Naive thymus-derived CD4-positive, alpha-beta T cell (primary cell): ENCODE measurements around the gene SIGLEC15. TPM values are rescaled to one million over a fixed set of nuclear protein-coding genes. Genes with fewer than 3 reads are reported as not detected.

ENCODE experiments used
- ATAC-seq: fragments of 150-1000 bp; cut with Tn5 transposase; 2 replicates; pipeline ENCODE4 v1.10.0; 2021; ENCODE audit warnings: mild to moderate bottlenecking, moderate library complexity
- CTCF ChIA-PET: fragments of 350-600 bp; sonication (Branson Sonifier 250); formaldehyde crosslinking; loops from one replicate; lab custom pipeline; 2021; ENCODE audit warnings: antibody characterized with exemption; lab: Charles Lee
- POLR2A ChIA-PET: fragments of 350-600 bp; sonication (Branson Sonifier 250); formaldehyde crosslinking; loops from one replicate; lab custom pipeline; 2021; ENCODE audit warnings: antibody characterized with exemption, inconsistent platforms; lab: Charles Lee
- DNase-seq, 9 donors: peaks; one replicate each; pipeline versions ENCODE4 v3.0.0 to v3.0.0-alpha.2; 2020 to 2022; ENCODE audit warnings: mixed read lengths in 1 of 9
- H3K27ac ChIP-seq: one replicate; pipeline ENCODE4 v1.7.0; 2013; ENCODE audit warnings: mild to moderate bottlenecking, low read depth, low read length, moderate library complexity
- H3K27me3 ChIP-seq, 2 donors: one replicate each; pipeline ENCODE4 v1.7.0; 2013; ENCODE audit warnings: low read length in 2 of 2, mild to moderate bottlenecking in 2 of 2, moderate library complexity in 2 of 2; ENCODE audit not compliant: control insufficient read depth in 2 of 2, insufficient read depth in 2 of 2
- H3K36me3 ChIP-seq, 3 experiments: 1 replicate in 2 of 3; 2 replicates in 1 of 3; pipeline ENCODE4 v1.7.0; 2013; ENCODE audit warnings: low read length in 3 of 3, mild to moderate bottlenecking in 3 of 3, moderate library complexity in 1 of 3; ENCODE audit not compliant: insufficient read depth in 3 of 3, control insufficient read depth in 2 of 3
- H3K4me1 ChIP-seq, 2 donors: one replicate each; pipeline ENCODE4 v1.7.0; 2013; ENCODE audit warnings: low read length in 2 of 2, mild to moderate bottlenecking in 2 of 2, moderate library complexity in 1 of 2; ENCODE audit not compliant: control insufficient read depth in 2 of 2, insufficient read depth in 2 of 2
- H3K4me3 ChIP-seq: 2 replicates; pipeline ENCODE4 v1.7.0; 2013; ENCODE audit warnings: mild to moderate bottlenecking, low read length
- H3K9me3 ChIP-seq, 3 experiments: 1 replicate in 2 of 3; 2 replicates in 1 of 3; pipeline ENCODE4 v1.7.0; 2013; ENCODE audit warnings: low read length in 3 of 3; ENCODE audit not compliant: control insufficient read depth in 2 of 3
- H3K27ac Mint-ChIP-seq, 9 donors: one replicate each; pipeline ENCODE4 v1.8.0; 2020 to 2022; ENCODE audit warnings: mixed read lengths in 9 of 9, mild to moderate bottlenecking in 8 of 9, moderate library complexity in 5 of 9, inconsistent platforms in 2 of 9
- H3K27me3 Mint-ChIP-seq, 5 donors: one replicate each; pipeline ENCODE4 v1.8.0; 2021 to 2022; ENCODE audit warnings: mixed read lengths in 5 of 5, mild to moderate bottlenecking in 1 of 5
- H3K36me3 Mint-ChIP-seq, 5 donors: one replicate each; pipeline ENCODE4 v1.8.0; 2020 to 2022; ENCODE audit warnings: mixed read lengths in 5 of 5, mild to moderate bottlenecking in 3 of 5, inconsistent platforms in 1 of 5
- H3K4me1 Mint-ChIP-seq, 7 donors: one replicate each; pipeline ENCODE4 v1.8.0; 2020 to 2022; ENCODE audit warnings: mixed read lengths in 7 of 7, mild to moderate bottlenecking in 3 of 7, inconsistent platforms in 1 of 7
- H3K4me3 Mint-ChIP-seq, 10 donors: one replicate each; pipeline ENCODE4 v1.8.0; 2020 to 2022; ENCODE audit warnings: mild to moderate bottlenecking in 10 of 10, mixed read lengths in 10 of 10, moderate library complexity in 6 of 10, inconsistent platforms in 2 of 10
- H3K9me3 Mint-ChIP-seq, 11 donors: one replicate each; pipeline ENCODE4 v1.8.0; 2020 to 2022; ENCODE audit warnings: mixed read lengths in 11 of 11, mild to moderate bottlenecking in 4 of 11, inconsistent platforms in 1 of 11, moderate library complexity in 1 of 11
- intact Hi-C, 2 donors: fragments of 100-400 bp; cut with micrococcal nuclease; formaldehyde crosslinking; loops; one replicate each; pipeline ENCODE4 v1.15.1; 2023
- polyA plus RNA-seq, 2 donors: library from polyadenylated mRNA; unstranded; fragments of 300-500 nt; fragmentation: Illumina TruSeq; gene quantifications; one replicate each; pipeline ENCODE4 v1.2.3, GENCODE V29; 2021
- total RNA-seq, 6 experiments: library from RNA in 5 of 6; stranded (reverse) in 5 of 6; gene quantifications; 1 replicate in 5 of 6; 2 replicates in 1 of 6; pipeline ENCODE4 v1.2.3 and lab custom pipeline; 2021 to 2026

SIGLEC15 gene, protein sequence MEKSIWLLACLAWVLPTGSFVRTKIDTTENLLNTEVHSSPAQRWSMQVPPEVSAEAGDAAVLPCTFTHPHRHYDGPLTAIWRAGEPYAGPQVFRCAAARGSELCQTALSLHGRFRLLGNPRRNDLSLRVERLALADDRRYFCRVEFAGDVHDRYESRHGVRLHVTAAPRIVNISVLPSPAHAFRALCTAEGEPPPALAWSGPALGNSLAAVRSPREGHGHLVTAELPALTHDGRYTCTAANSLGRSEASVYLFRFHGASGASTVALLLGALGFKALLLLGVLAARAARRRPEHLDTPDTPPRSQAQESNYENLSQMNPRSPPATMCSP
- 1 to 10 TPM in 1 of 5 experiments, not detected in 4; 1.3 TPM for total RNA-seq
- under 1 TPM in 1 of 2 donors, not detected in 1; 0.13 TPM for polyA plus RNA-seq
- not detected for total RNA-seq (lab: John Stamatoyannopoulos, UW)

DNA sequence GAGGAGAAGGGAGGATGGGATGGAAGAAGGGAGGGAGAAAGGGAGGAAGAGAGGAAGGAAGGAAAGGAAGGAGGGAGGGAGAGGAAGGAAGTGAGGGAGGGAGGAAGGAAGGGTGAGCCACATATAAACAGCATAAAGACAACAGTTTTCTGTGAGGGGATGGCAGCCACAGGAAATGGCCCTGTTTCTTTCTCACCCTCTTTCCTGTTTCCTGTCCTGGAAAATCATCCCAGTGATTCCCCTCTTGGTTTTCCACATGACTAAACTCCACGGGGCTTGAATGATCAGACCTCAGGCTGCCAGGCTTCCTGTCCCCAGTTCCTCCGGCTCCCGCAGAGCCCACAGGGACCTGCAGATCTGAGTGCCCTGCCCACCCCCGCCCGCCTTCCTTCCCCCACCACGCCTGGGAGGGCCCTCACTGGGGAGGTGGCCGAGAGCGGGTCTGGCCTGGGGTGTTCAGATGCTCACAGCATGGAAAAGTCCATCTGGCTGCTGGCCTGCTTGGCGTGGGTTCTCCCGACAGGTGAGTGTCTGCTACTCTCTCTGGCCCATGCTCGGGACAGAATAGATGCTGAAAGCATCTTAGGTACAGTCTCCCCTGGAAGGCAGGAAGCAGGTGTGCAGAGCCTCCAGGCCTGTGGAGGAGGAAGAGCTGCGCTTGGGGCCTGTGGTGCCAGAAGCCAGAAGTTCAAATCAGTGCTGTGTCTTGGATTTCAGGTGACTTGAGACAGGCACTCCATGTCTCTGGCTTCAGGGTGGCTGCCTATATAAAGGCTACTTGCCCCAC is at the start of gene SIGLEC15:
Gene SIGLEC15, plus strand, starts transcription at position 418 of the 787 bp plus-strand sequence. Its CDS starts 54 bp downstream, at position 472.
- H3K4me1 Mint-ChIP-seq: peaks cover 16 to 35% (median 26%) of the 10 kb centered on the region in 7 donors
- H3K9me3 Mint-ChIP-seq: peaks cover 0 to 11% (median 0%) of the 10 kb centered on the region in 11 donors
- ChIA-PET POLR2A (no interaction called here), CTCF (interaction anchor here (0.7 kb wide), 1 partner anchor 120 kb away, joined by 3 read pairs; no protein-coding TSS in a partner anchor)
- H3K27ac Mint-ChIP-seq: peak within 1 kb of the TSS in 5 of 9 donors; percentile 1 to 43 (median 39)
- H3K27me3 ChIP-seq: no peaks in the 10 kb centered on the region
- peaks cover 5 to 28% (median 11%) of the 10 kb centered on the region in 5 donors for H3K27me3 Mint-ChIP-seq
- H3K9me3 ChIP-seq: no peaks in the 10 kb centered on the region
- no peak within 1 kb of the TSS for H3K4me3 ChIP-seq
- DNase-seq: no peak
- no peaks in the 10 kb centered on the region for H3K36me3 ChIP-seq
- H3K4me1 ChIP-seq: peaks cover 0 to 9% of the 10 kb centered on the region in 2 donors
- no peak within 1 kb of the TSS for H3K27ac ChIP-seq
- peaks cover 0 to 3% (median 0%) of the 10 kb centered on the region in 5 donors for H3K36me3 Mint-ChIP-seq
- no peak for ATAC-seq
- H3K4me3 Mint-ChIP-seq: peak within 1 kb of the TSS in 6 of 10 donors; percentile 19 to 52 (median 30)
- intact Hi-C loops: no loop called here

GRCh38 chr18:45775743-45776142 is 49.7 kb upstream of the SIGLEC15 start:
- no peak for ATAC-seq

GRCh38 chr18:45777393-45777792 is 48.1 kb upstream of the SIGLEC15 start:
- H3K4me3 ChIP-seq: no peak overlapping the region
- no peaks in the 10 kb centered on the region for H3K36me3 ChIP-seq
- H3K36me3 Mint-ChIP-seq: peaks cover 0 to 3% (median 0%) of the 10 kb centered on the region in 5 donors
- H3K9me3 ChIP-seq: no peaks in the 10 kb centered on the region
- no peak overlapping the region for H3K27ac ChIP-seq
- peaks cover 0 to 5% (median 0%) of the 10 kb centered on the region in 11 donors for H3K9me3 Mint-ChIP-seq
- peaks cover 11 to 58% (median 21%) of the 10 kb centered on the region in 5 donors for H3K27me3 Mint-ChIP-seq
- no peaks in the 10 kb centered on the region for H3K27me3 ChIP-seq
- peaks cover 12 to 23% of the 10 kb centered on the region in 2 donors for H3K4me1 ChIP-seq
- POLR2A ChIA-PET: no interaction called here
- CTCF ChIA-PET: no interaction called here
- H3K27ac Mint-ChIP-seq: no peak overlapping the region
- no peak for ATAC-seq
- no peak for DNase-seq
- intact Hi-C loops: no loop called here
- peaks cover 13 to 31% (median 17%) of the 10 kb centered on the region in 7 donors for H3K4me1 Mint-ChIP-seq
- no peak overlapping the region for H3K4me3 Mint-ChIP-seq

More at GRCh38 chr18:45775743-45776142, 49.7 kb upstream of the SIGLEC15 start:
- ChIA-PET POLR2A (no interaction called here), CTCF (no interaction called here)
- Mint-ChIP-seq H3K27me3 (peaks cover 11 to 66% (median 24%) of the 10 kb centered on the region in 5 donors), H3K27ac (peak overlapping the region in 3 of 9 donors; percentile 68 to 77 (median 74)), H3K9me3 (peaks cover 0 to 5% (median 0%) of the 10 kb centered on the region in 11 donors), H3K4me3 (peak overlapping the region; percentile 77 to 92 (median 88)), H3K4me1 (peaks cover 13 to 31% (median 20%) of the 10 kb centered on the region in 7 donors), H3K36me3 (peaks cover 0 to 3% (median 0%) of the 10 kb centered on the region in 5 donors)
- intact Hi-C loops: no loop called here
- Histone ChIP-seq H3K36me3 (no peaks in the 10 kb centered on the region), H3K4me1 (peaks cover 12 to 23% of the 10 kb centered on the region in 2 donors), H3K9me3 (no peaks in the 10 kb centered on the region), H3K27ac (peak overlapping the region; percentile 32), H3K4me3 (peak overlapping the region; percentile 69), H3K27me3 (no peaks in the 10 kb centered on the region)
- DNase-seq: no peak

GRCh38 chr18:45780568-45780967 is 44.9 kb upstream of the SIGLEC15 start:
- no peak for DNase-seq
- Histone ChIP-seq H3K36me3 (no peaks in the 10 kb centered on the region), H3K4me1 (peaks cover 0 to 5% of the 10 kb centered on the region in 2 donors), H3K27ac (no peak overlapping the region), H3K27me3 (no peaks in the 10 kb centered on the region), H3K9me3 (no peaks in the 10 kb centered on the region), H3K4me3 (no peak overlapping the region)
- CTCF ChIA-PET: interaction anchor here (1.2 kb wide), 1 partner anchor 100 kb away, joined by 4 read pairs; no protein-coding TSS in a partner anchor
- intact Hi-C loops: no loop called here
- POLR2A ChIA-PET: no interaction called here
- Mint-ChIP-seq H3K9me3 (peaks cover 0 to 4% (median 0%) of the 10 kb centered on the region in 11 donors), H3K4me3 (no peak overlapping the region), H3K27ac (no peak overlapping the region), H3K36me3 (no peaks in the 10 kb centered on the region), H3K27me3 (peaks cover 5 to 36% (median 23%) of the 10 kb centered on the region in 5 donors), H3K4me1 (peaks cover 0 to 16% (median 7%) of the 10 kb centered on the region in 7 donors)
- no peak for ATAC-seq

DNA sequence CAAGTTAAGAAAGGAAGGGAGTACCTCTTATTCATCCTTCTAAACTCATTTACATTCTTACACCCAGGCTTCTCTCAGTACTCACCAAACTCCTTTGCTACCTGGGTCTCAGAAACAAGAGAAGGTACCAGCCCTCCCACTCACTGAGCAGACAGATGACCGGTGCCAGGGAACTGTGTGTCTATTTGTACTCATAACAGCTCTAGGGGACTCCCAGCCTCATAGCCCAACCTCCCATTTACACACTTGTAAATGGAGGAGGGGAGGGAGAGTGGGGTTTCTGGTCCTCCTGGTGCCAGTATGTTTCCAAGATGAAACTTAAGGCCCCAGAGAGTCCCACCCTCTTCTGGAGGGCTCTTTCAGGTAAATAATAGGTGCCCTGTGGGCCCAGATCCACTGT is 42.8 kb upstream of the SIGLEC15 start:
- Mint-ChIP-seq H3K9me3 (peaks cover 0 to 4% (median 0%) of the 10 kb centered on the region in 11 donors), H3K27me3 (peaks cover 5 to 21% (median 17%) of the 10 kb centered on the region in 5 donors), H3K4me1 (peaks cover 0 to 10% (median 3%) of the 10 kb centered on the region in 7 donors), H3K4me3 (no peak overlapping the region), H3K27ac (no peak overlapping the region), H3K36me3 (no peaks in the 10 kb centered on the region)
- Histone ChIP-seq H3K4me1 (no peaks in the 10 kb centered on the region), H3K36me3 (no peaks in the 10 kb centered on the region), H3K27me3 (no peaks in the 10 kb centered on the region), H3K27ac (no peak overlapping the region), H3K4me3 (no peak overlapping the region), H3K9me3 (no peaks in the 10 kb centered on the region)
- ChIA-PET POLR2A (no interaction called here), CTCF (no interaction called here)
- ATAC-seq (no peak), DNase-seq (no peak)
- intact Hi-C loops: no loop called here
